GM18951 (cell line): ENCODE data around the gene TXNL4A.

Experiments used
- POLR2A ChIP-seq: IDR thresholded peaks from 4 replicates; pipeline ENCODE4 v1.6.1; 2011; ENCODE audit warnings: mild to moderate bottlenecking; ENCODE audit not compliant: insufficient read length, insufficient read depth; ENCODE audit errors: extremely low read depth
- in situ Hi-C: fragments of 300-500 bp; cut with MboI; formaldehyde crosslinking; loops from one replicate; pipeline ENCODE4 v1.12.0; 2022; ENCODE audit warnings: low sequenced_read_pairs, mixed read lengths, inconsistent platforms; ENCODE audit not compliant: unreplicated experiment

Gene TXNL4A

DNA sequence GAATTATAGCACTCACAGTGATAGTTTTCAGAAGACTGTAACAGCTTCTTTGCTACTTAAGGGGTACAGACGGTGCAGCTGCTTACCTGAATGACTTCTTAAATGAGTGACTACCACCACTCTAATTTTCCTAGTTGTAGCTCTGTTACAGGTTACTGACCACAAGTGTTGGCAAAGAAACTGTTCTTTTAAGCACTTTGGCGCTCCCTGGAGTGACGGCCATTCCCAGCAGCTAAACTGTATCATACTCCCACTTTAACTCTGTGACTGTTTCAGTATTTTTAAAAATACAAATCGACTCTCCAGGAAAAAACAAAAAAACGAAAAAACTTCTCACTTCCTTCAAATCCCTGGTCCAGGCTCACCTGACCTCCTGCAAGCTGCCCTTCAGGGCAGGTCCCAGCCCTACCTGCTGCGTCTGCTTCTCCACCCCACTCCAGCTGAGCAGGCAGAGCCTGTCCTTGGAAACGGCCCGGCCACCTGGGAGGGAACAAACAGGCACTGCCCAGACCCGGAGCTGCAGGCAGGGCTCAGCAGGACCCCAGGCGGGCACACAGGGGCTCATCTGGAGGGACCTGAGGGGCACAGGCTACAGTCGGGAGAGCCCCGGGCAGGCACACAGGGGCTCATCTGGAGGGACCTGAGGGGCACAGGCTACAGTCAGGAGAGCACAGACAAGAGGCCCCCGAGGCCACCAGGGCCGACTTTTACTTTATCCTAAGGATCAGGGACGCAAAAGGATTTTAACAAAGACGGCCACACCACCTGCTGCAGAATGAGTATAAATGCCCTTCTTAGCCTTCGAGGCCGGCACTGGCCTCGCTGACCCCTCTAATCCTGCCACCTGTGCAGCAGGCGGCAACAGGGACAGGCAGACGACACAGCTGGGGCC lies 61.4 kb downstream of the TXNL4A start:
- in situ Hi-C loops, result no loop called here
- no peak for TF ChIP-seq POLR2A

DNA sequence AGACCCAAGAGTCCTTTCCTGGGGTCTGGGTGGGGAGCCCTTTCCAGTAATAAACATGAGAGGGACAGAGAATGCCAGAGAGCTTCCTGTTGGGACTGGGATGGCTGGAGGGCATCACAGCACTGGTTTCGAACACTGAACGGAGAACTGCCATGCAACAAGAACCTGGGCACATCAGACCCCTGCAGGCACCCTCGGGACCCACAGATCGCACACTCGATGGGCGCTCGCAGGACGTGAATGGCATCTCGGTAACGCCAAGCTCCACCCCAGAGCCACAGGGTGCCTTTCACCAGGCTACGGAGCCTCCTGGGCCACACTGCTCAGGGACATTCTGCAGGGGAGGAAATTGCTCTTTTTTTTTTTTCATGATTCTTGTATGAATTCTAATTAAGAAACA lies 62.1 kb downstream of the TXNL4A start:
- TF ChIP-seq POLR2A, result no peak
- in situ Hi-C loops, result no loop called here

DNA sequence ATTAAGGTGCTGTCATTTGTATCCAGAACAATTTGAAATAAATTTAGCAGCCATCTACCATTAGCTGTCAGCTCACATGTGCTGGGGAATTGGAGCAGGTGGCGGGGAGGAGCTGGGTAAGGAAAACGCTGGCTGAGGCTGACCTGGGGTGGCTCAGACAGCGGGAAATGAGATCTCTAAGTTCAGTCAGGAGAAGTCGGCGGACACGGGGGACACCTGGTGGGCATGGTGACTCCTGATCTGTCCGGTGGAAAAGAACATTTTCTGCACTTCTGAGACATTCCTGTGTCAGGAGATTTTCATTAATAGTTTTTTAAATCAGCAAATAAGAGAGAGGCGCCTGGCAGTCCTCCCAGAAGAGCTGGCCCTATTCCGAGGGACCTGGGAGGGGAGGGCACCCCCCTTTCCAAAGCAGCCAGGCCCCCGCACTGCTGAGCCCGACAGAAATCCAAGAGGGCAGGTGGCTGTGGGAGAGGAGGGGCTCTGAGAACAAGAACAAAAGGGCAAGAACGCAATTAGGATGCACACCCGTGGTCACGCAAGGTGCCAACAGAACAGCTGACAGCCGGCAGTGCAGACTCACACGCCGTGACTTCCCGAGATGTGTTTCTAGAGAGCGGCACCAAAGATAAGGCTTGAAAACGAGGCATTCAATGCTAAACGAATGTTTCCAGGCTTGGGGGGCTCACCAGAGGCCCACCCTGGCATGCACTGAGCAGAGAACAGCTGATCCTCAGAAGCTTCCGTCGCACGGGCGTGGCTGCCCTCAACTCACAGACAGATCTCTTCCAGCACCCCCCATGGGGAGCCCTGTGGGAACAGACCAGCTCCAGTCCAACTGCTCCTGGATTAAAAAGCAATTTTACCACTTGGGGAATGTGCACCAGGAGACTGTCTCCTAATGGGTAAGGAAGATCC lies 63.3 kb downstream of the TXNL4A start:
- in situ Hi-C loops, result no loop called here
- no peak for TF ChIP-seq POLR2A

- in situ Hi-C loops, result no loop called here
- TF ChIP-seq POLR2A, result no peak
These were observed 64.3 kb downstream of the TXNL4A start for GRCh38 chr18:79923896-79924585.

DNA sequence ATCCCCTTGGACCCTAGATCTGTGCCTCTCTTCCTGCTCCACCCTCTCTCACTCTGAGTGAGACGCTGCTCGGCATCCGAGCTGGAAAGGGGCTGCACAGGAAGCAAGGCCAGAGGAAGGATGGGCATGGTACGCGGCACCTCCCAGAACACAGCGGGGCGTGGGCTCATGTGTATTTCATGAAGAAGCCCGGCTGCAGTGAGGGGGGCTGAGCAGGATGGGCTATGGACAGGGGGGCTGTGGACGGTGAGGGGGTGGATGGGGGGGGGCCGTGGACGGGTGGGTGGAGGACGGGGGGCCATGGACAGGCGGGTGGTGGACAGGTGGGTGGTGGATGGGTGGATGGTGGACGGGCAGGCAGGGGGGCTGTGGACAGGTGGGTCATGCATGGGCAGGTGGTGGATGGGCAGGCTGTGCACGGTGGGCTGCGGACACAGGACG lies 65.4 kb downstream of the TXNL4A start:
- no peak for TF ChIP-seq POLR2A
- in situ Hi-C loops, result no loop called here

- in situ Hi-C loops, result no loop called here
- TF ChIP-seq POLR2A, result no peak
These were observed 66.1 kb downstream of the TXNL4A start for GRCh38 chr18:79921984-79922965.
